Activated CD4-positive, alpha-beta memory T cell treated with anti-CD3 and anti-CD28 coated beads for 36 hours (primary cell): ENCODE measurements around the gene CEP41. TPM values are rescaled to one million over a fixed set of nuclear protein-coding genes. Genes with fewer than 3 reads are reported as not detected.

Experiments used
- CTCF ChIA-PET: fragments of 350-600 bp; sonication (Branson Sonifier 250); formaldehyde crosslinking; loops from one replicate; lab custom pipeline; 2021; ENCODE audit warnings: antibody characterized with exemption, inconsistent platforms; lab: Charles Lee
- POLR2A ChIA-PET: fragments of 350-600 bp; sonication (Branson Sonifier 250); formaldehyde crosslinking; loops from one replicate; lab custom pipeline; 2021; ENCODE audit warnings: antibody characterized with exemption; lab: Charles Lee
- DNase-seq: peaks from one replicate; pipeline ENCODE4 v3.0.0-alpha.2; 2020
- H3K27ac Mint-ChIP-seq: one replicate; pipeline ENCODE4 v1.8.0; 2021; ENCODE audit warnings: mixed read lengths
- H3K27me3 Mint-ChIP-seq: one replicate; pipeline ENCODE4 v1.8.0; 2021; ENCODE audit warnings: mixed read lengths
- H3K36me3 Mint-ChIP-seq: one replicate; pipeline ENCODE4 v1.8.0; 2021; ENCODE audit warnings: mixed read lengths
- H3K4me1 Mint-ChIP-seq: one replicate; pipeline ENCODE4 v1.8.0; 2021; ENCODE audit warnings: low read depth, mixed read lengths
- H3K4me3 Mint-ChIP-seq: one replicate; pipeline ENCODE4 v1.8.0; 2021; ENCODE audit warnings: mild to moderate bottlenecking, mixed read lengths
- H3K9me3 Mint-ChIP-seq: one replicate; pipeline ENCODE4 v1.8.0; 2021; ENCODE audit warnings: mixed read lengths
- intact Hi-C: fragments of 100-400 bp; cut with micrococcal nuclease; formaldehyde crosslinking; loops from one replicate; pipeline ENCODE4 v1.15.1; 2023
- total RNA-seq, 2 experiments: library from RNA; stranded (reverse); gene quantifications; one replicate each; pipeline ENCODE4 v1.2.3, GENCODE V29; 2021

The CEP41 gene
- total RNA-seq, 2 experiments from 2014 or later: 14.0 to 16.4 TPM

DNA sequence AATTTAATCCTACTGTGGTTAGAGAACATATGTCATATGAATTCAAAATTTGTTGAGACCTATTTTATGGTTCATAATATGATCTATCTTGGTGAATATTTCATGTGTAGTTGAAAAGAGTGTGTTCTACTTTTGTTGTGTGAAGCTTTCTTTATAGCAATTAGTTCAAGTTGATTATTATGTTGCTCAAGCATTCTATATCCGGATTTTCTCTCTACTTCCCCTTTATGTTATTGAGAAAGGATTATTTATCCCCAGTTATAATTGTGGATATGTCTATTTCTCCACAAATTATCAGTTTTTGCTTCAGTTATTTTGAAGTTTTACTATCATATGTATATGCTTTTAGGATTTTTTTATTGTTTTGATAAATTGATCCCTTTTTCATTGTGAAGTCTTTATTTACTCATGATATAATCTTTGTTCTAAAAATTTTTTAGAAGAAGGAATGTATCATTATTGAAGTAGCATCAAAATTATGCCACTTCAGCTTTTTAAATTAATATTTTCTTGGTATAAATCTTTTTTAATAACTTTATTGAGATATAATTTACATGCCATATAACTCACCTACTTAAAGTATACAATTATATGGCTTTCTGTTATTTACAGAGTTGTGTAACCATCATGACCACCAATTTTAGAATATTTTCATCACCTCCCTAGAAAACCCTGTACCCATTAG, 39.0 kb upstream of the CEP41 start:
- intact Hi-C loops: no loop called here
- Mint-ChIP-seq H3K27me3 (peaks cover 28% of the 10 kb centered on the region), H3K9me3 (peaks cover 2% of the 10 kb centered on the region), H3K4me1 (no peaks in the 10 kb centered on the region), H3K4me3 (no peak overlapping the region), H3K27ac (no peak overlapping the region), H3K36me3 (no peaks in the 10 kb centered on the region)
- DNase-seq: no peak
- CTCF ChIA-PET: no interaction called here
- POLR2A ChIA-PET: no interaction called here

DNA sequence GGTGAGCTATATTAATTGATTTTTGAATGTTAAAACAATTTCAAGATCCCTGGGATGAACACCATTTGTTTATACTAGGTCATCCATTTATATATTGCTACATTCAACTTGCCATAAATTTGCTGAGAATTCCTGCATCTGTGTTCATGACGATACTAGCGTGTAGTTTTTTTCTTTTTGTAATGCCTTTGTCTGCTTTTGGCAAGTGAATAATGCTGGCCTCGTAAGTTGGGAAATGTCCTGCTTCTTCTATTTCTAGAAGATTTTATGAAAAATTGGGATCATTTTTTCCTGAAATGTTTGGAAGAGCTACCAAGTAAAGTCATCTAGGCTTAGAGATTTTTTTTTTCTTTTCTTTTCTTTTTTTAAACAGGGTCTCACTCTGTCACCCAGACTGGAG, 38.2 kb upstream of the CEP41 start:
- Mint-ChIP-seq H3K4me1 (no peaks in the 10 kb centered on the region), H3K9me3 (peaks cover 2% of the 10 kb centered on the region), H3K4me3 (no peak overlapping the region), H3K27me3 (peaks cover 23% of the 10 kb centered on the region), H3K36me3 (no peaks in the 10 kb centered on the region), H3K27ac (no peak overlapping the region)
- POLR2A ChIA-PET: no interaction called here
- intact Hi-C loops: no loop called here
- CTCF ChIA-PET: no interaction called here
- DNase-seq: no peak

- peaks cover 7% of the 10 kb centered on the region for H3K27me3 Mint-ChIP-seq
- no peaks in the 10 kb centered on the region for H3K4me1 Mint-ChIP-seq
- peaks cover 2% of the 10 kb centered on the region for H3K9me3 Mint-ChIP-seq
- H3K36me3 Mint-ChIP-seq: no peaks in the 10 kb centered on the region
- no peak overlapping the region for H3K4me3 Mint-ChIP-seq
- POLR2A ChIA-PET: no interaction called here
- H3K27ac Mint-ChIP-seq: no peak overlapping the region
- DNase-seq: no peak
- intact Hi-C loops: no loop called here
- CTCF ChIA-PET: interaction anchor here (0.7 kb wide), 1 partner anchor 11 kb away, joined by 3 read pairs; no protein-coding TSS in a partner anchor
Measured at GRCh38 chr7:130476297-130477150, 35.7 kb upstream of the CEP41 start.

- H3K9me3 Mint-ChIP-seq: peaks cover 2% of the 10 kb centered on the region
- no peaks in the 10 kb centered on the region for H3K4me1 Mint-ChIP-seq
- no peaks in the 10 kb centered on the region for H3K36me3 Mint-ChIP-seq
- peaks cover 7% of the 10 kb centered on the region for H3K27me3 Mint-ChIP-seq
- ChIA-PET CTCF (no interaction called here), POLR2A (no interaction called here)
- DNase-seq: no peak
- no peak overlapping the region for H3K27ac Mint-ChIP-seq
- no peak overlapping the region for H3K4me3 Mint-ChIP-seq
- intact Hi-C loops: no loop called here
Measured at GRCh38 chr7:130475776-130476175, 35.0 kb upstream of the CEP41 start.

- H3K4me3 Mint-ChIP-seq: no peak overlapping the region
- H3K9me3 Mint-ChIP-seq: peaks cover 2% of the 10 kb centered on the region
- ChIA-PET CTCF (interaction anchor here (1.0 kb wide), 1 partner anchor 11 kb away, joined by 3 read pairs; no protein-coding TSS in a partner anchor), POLR2A (no interaction called here)
- H3K27me3 Mint-ChIP-seq: peaks cover 3% of the 10 kb centered on the region
- DNase-seq: no peak
- H3K36me3 Mint-ChIP-seq: no peaks in the 10 kb centered on the region
- no peak overlapping the region for H3K27ac Mint-ChIP-seq
- intact Hi-C loops: no loop called here
- H3K4me1 Mint-ChIP-seq: no peaks in the 10 kb centered on the region
Measured at GRCh38 chr7:130473876-130474275, 33.1 kb upstream of the CEP41 start.

GRCh38 chr7:130473289-130473688, 32.5 kb upstream of the CEP41 start:
- intact Hi-C loops: no loop called here
- ChIA-PET CTCF (interaction anchor here (1.0 kb wide), 1 partner anchor 12 kb away, joined by 3 read pairs; no protein-coding TSS in a partner anchor), POLR2A (no interaction called here)
- Mint-ChIP-seq H3K36me3 (no peaks in the 10 kb centered on the region), H3K27ac (no peak overlapping the region), H3K27me3 (peaks cover 6% of the 10 kb centered on the region), H3K4me3 (no peak overlapping the region), H3K9me3 (peaks cover 2% of the 10 kb centered on the region), H3K4me1 (no peaks in the 10 kb centered on the region)
- no peak for DNase-seq

- H3K9me3 Mint-ChIP-seq: no peaks in the 10 kb centered on the region
- H3K36me3 Mint-ChIP-seq: no peaks in the 10 kb centered on the region
- CTCF ChIA-PET: interaction anchor here (0.7 kb wide), 1 partner anchor 286 kb away, joined by 3 read pairs; no protein-coding TSS in a partner anchor
- H3K4me1 Mint-ChIP-seq: no peaks in the 10 kb centered on the region
- intact Hi-C loops: no loop called here
- peaks cover 6% of the 10 kb centered on the region for H3K27me3 Mint-ChIP-seq
- DNase-seq: no peak
- H3K27ac Mint-ChIP-seq: no peak overlapping the region
- H3K4me3 Mint-ChIP-seq: no peak overlapping the region
- POLR2A ChIA-PET: no interaction called here
Measured at GRCh38 chr7:130471974-130472373, 31.2 kb upstream of the CEP41 start.

DNA sequence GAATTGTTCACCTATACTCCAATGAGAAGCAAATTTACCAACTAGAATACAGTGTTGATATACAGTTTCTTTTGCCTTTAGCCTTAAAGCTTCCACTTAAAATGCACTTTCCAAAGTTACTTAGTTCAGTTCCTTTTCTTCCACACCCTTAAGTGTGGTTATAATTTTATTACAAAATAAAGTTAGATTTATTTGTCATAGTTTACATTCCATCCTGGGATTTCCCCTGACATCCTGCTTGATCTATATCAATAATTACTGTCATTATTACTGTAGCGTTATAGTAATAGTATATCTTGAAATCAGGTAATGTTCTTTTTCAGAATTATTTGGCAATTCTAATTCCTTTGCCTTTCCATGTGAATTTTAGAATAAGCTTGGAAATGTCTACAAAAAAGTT, 27.8 kb upstream of the CEP41 start:
- ChIA-PET POLR2A (no interaction called here), CTCF (no interaction called here)
- intact Hi-C loops: no loop called here
- H3K9me3 Mint-ChIP-seq: no peaks in the 10 kb centered on the region
- no peaks in the 10 kb centered on the region for H3K4me1 Mint-ChIP-seq
- peaks cover 6% of the 10 kb centered on the region for H3K27me3 Mint-ChIP-seq
- H3K36me3 Mint-ChIP-seq: no peaks in the 10 kb centered on the region
- H3K27ac Mint-ChIP-seq: no peak overlapping the region
- H3K4me3 Mint-ChIP-seq: no peak overlapping the region
- DNase-seq: no peak

DNA sequence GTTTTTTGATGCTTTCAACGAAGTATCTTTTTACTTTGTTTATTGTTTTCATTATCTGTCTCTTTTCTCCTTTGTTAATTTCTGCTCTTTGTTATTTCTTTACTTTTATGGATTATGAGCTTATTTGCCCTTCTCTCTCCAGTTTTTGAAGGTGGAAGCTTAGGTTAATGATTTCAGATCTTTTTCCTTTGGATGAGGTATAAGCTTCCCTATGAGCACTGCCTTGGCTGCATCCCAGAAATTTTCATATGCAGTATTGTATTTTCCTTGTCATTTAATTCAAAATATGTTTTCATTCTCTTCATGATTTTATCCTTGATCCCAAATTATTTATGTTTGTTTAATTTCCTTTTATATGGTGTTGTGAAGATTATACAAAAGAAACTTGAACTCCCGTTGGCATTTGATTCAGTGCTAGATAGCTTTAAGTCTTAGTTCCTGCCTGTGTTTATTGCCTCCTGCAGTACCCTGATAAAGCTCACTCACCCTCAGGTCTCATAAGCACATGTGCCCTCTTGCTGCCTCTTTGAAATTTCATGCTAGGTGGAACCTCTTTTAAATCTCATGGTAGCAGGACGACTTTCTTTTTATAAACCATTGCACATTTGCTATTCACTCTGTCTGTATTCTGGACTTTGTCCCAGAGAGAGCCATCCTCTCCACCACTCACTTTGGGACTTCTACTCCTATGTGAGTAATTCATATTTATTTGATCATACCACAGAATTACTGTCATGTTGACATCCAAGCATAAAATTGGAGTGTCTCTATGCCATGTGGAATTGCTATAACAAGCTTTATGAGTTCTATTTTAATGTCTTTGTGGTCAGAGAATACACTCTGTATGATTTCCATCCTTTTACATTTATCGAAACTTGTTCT, 23.0 kb upstream of the CEP41 start:
- no peak for DNase-seq
- CTCF ChIA-PET: interaction anchor here (0.5 to 0.7 kb wide), 3 partner anchors 20 to 218 kb away, joined by 3 to 4 read pairs (median 3); no protein-coding TSS in a partner anchor
- intact Hi-C loops: no loop called here
- POLR2A ChIA-PET: no interaction called here
- H3K4me1 Mint-ChIP-seq: no peaks in the 10 kb centered on the region
- H3K9me3 Mint-ChIP-seq: peaks cover 11% of the 10 kb centered on the region
- no peak overlapping the region for H3K27ac Mint-ChIP-seq
- H3K36me3 Mint-ChIP-seq: peaks cover 6% of the 10 kb centered on the region
- H3K4me3 Mint-ChIP-seq: no peak overlapping the region
- H3K27me3 Mint-ChIP-seq: peaks cover 3% of the 10 kb centered on the region

- Mint-ChIP-seq H3K4me3 (no peak overlapping the region), H3K27ac (no peak overlapping the region), H3K4me1 (peaks cover 5% of the 10 kb centered on the region), H3K9me3 (peaks cover 11% of the 10 kb centered on the region), H3K36me3 (peaks cover 6% of the 10 kb centered on the region), H3K27me3 (no peaks in the 10 kb centered on the region)
- no peak for DNase-seq
- POLR2A ChIA-PET: no interaction called here
- intact Hi-C loops: no loop called here
- CTCF ChIA-PET: interaction anchor here (0.9 kb wide), 1 partner anchor 24 kb away, joined by 3 read pairs; no protein-coding TSS in a partner anchor
Measured at GRCh38 chr7:130461272-130461671, 20.5 kb upstream of the CEP41 start.

DNA sequence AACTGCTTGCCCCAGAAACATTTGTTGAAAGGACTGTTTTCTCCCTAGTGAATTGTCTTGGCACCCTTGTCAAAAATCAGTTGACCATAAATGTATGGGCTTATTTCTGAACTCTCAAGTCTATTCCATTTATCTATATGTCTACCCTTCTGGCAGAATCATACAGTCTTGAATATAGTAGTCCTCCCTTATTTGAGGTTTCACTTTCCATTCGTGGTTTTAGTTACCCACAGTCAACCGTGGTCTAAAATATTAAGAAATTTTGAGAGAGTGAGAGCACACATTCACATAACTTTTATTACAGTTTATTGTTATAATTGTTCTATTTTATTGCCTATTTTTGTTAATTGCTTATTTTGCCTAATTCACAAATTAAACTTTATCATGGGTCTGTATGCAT, 17.4 kb upstream of the CEP41 start:
- DNase-seq: no peak
- Mint-ChIP-seq H3K27me3 (no peaks in the 10 kb centered on the region), H3K27ac (no peak overlapping the region), H3K4me3 (no peak overlapping the region), H3K4me1 (peaks cover 12% of the 10 kb centered on the region), H3K36me3 (peaks cover 6% of the 10 kb centered on the region), H3K9me3 (peaks cover 11% of the 10 kb centered on the region)
- ChIA-PET CTCF (no interaction called here), POLR2A (no interaction called here)
- intact Hi-C loops: no loop called here

GRCh38 chr7:130454959-130455358, 14.1 kb upstream of the CEP41 start:
- no peak overlapping the region for H3K4me3 Mint-ChIP-seq
- H3K9me3 Mint-ChIP-seq: peaks cover 10% of the 10 kb centered on the region
- DNase-seq: no peak

More at GRCh38 chr7:130454959-130455358, 14.1 kb upstream of the CEP41 start:
- H3K4me1 Mint-ChIP-seq: peaks cover 12% of the 10 kb centered on the region
- H3K27me3 Mint-ChIP-seq: no peaks in the 10 kb centered on the region
- intact Hi-C loops: no loop called here
- ChIA-PET POLR2A (no interaction called here), CTCF (no interaction called here)
- H3K36me3 Mint-ChIP-seq: peaks cover 6% of the 10 kb centered on the region
- H3K27ac Mint-ChIP-seq: no peak overlapping the region
